GM18868 (cell line): ENCODE data around the gene OVCH1.
A peak's percentile ranks its signal among the peaks of the same experiment; 100 is the strongest.
"Not testable (repeated sequence)": the region's sequence is repeated elsewhere in the genome, so short reads cannot be mapped to it uniquely, and the experiment has no call there.

Experiments used
- ATAC-seq: cut with Tn5 transposase; IDR thresholded peaks from one replicate; pipeline ENCODE4 v1.9.1; 2021; ENCODE audit warnings: mild to moderate bottlenecking, moderate library complexity; ENCODE audit not compliant: unreplicated experiment

Gene OVCH1

GRCh38 chr12:29415111-29415510, 82.4 kb downstream of the OVCH1 start:
- no peak for ATAC-seq

GRCh38 chr12:29414368-29414767, 83.1 kb downstream of the OVCH1 start:
- no peak for ATAC-seq

GRCh38 chr12:29405561-29405960, 91.9 kb downstream of the OVCH1 start:
- no peak for ATAC-seq

- ATAC-seq = no peak
These were observed 93.5 kb downstream of the OVCH1 start for GRCh38 chr12:29403991-29404390.

- ATAC-seq = no peak
These were observed 95.0 kb downstream of the OVCH1 start for GRCh38 chr12:29402437-29402836.

GRCh38 chr12:29398495-29398894, 99.0 kb downstream of the OVCH1 start:
- ATAC-seq = peak; percentile 93

GRCh38 chr12:29396774-29397173, 100.7 kb downstream of the OVCH1 start:
- no peak for ATAC-seq

- ATAC-seq = no peak
These were observed 102.1 kb downstream of the OVCH1 start for GRCh38 chr12:29395356-29395755.

GRCh38 chr12:29390419-29390818, 107.1 kb downstream of the OVCH1 start:
- not testable (repeated sequence) for ATAC-seq

- no peak for ATAC-seq
These were observed 108.1 kb downstream of the OVCH1 start for GRCh38 chr12:29389295-29389919.

- not testable (repeated sequence) for ATAC-seq
These were observed 111.3 kb downstream of the OVCH1 start for GRCh38 chr12:29386084-29386680.

GRCh38 chr12:29385194-29385593, 112.3 kb downstream of the OVCH1 start:
- not testable (repeated sequence) for ATAC-seq

- no peak for ATAC-seq
These were observed 115.2 kb downstream of the OVCH1 start for GRCh38 chr12:29382251-29382650.

GRCh38 chr12:29380536-29381523, 116.7 kb downstream of the OVCH1 start, which contains the start of gene ERGIC2:
ERGIC2 (minus strand) TSS chr12:29381172; CDS start chr12:29371633, 9,539 bp downstream.
- ATAC-seq = peak; percentile 98
